Endothelial cell of umbilical vein (primary cell): ENCODE results near the gene FNDC8. TPM values are rescaled to one million over a fixed set of nuclear protein-coding genes. Genes with fewer than 3 reads are reported as not detected.

Experiments
- BruUV-seq: library from RNA; stranded (reverse); fragments of 400-500 nt; replicated peaks from 2 replicates; lab custom pipeline; 2021; lab: Mats Ljungman, UMichigan
- CTCF ChIA-PET: fragments of 300-600, 350-600 bp; sonication (Branson Sonifier 250); formaldehyde crosslinking; loops from one replicate; lab custom pipeline; 2021; ENCODE audit warnings: antibody characterized with exemption, inconsistent platforms; lab: Charles Lee
- POLR2A ChIA-PET: fragments of 300-600, 350-600 bp; sonication (Branson Sonifier 250); formaldehyde crosslinking; loops from one replicate; lab custom pipeline; 2021; ENCODE audit warnings: antibody characterized with exemption, inconsistent platforms; lab: Charles Lee
- DNase-seq: peaks from one replicate; pipeline ENCODE4 v3.0.0-alpha.2; 2011; ENCODE audit warnings: low read depth, low spot score
- FAIRE-seq: peaks from 2 replicates; lab custom pipeline; 2011; peaks lifted over from hg19 to GRCh38; lab: Jason Lieb, UNC
- H2AFZ ChIP-seq: 2 replicates; pipeline ENCODE4 v1.6.0; 2012; ENCODE audit warnings: low read depth, low read length, control low read depth, inconsistent platforms
- H3K27ac ChIP-seq: 2 replicates; pipeline ENCODE4 v1.5.1; 2011; ENCODE audit warnings: low read depth, mild to moderate bottlenecking, control low read depth, low read length, moderate library complexity; ENCODE audit not compliant: insufficient read depth
- H3K27me3 ChIP-seq, 2 experiments: 2 replicates each; pipeline versions ENCODE4 v1.6.0 to v1.6.1; 2011; ENCODE audit warnings: low read length in 2 of 2, mixed read lengths in 1 of 2; ENCODE audit not compliant: control insufficient read depth in 2 of 2, insufficient read depth in 2 of 2
- H3K36me3 ChIP-seq, 2 experiments: 2 replicates in 1 of 2; 3 replicates in 1 of 2; pipeline ENCODE4 v1.5.1; 2011; ENCODE audit warnings: low read length in 2 of 2, mild to moderate bottlenecking in 1 of 2, moderate library complexity in 1 of 2; ENCODE audit not compliant: control insufficient read depth in 2 of 2, insufficient read depth in 2 of 2; ENCODE audit errors: extremely low read depth in 1 of 2
- H3K4me1 ChIP-seq: 3 replicates; pipeline ENCODE4 v1.5.1; 2011; ENCODE audit warnings: mild to moderate bottlenecking, low read length; ENCODE audit not compliant: control insufficient read depth, insufficient read depth; ENCODE audit errors: extremely low read depth
- H3K4me2 ChIP-seq: 2 replicates; pipeline ENCODE4 v1.6.1; 2011; ENCODE audit warnings: low read length, control low read depth, mixed read lengths; ENCODE audit not compliant: insufficient read depth
- H3K4me3 ChIP-seq, 3 experiments: fragments of 200-600 bp in 1 of 3; sonication (generic), shearing (Covaris generic) in 1 of 3; replicated peaks in 1 of 3; 2 replicates each; pipeline ENCODE4 v1.5.1; 2011 to 2016; ENCODE audit warnings: control low read depth in 3 of 3, low read length in 3 of 3, mild to moderate bottlenecking in 2 of 3, inconsistent platforms in 1 of 3, low read depth in 1 of 3, moderate library complexity in 1 of 3; ENCODE audit not compliant: insufficient read depth in 1 of 3
- H3K79me2 ChIP-seq: 2 replicates; pipeline ENCODE4 v1.6.0; 2012; ENCODE audit warnings: low read length, inconsistent platforms; ENCODE audit not compliant: control insufficient read depth, insufficient read depth
- H3K9ac ChIP-seq: replicated peaks from 2 replicates; pipeline ENCODE3; 2011; ENCODE audit warnings: low read length, control low read depth; ENCODE audit not compliant: insufficient read depth; ENCODE audit errors: extremely low read depth
- H3K9me1 ChIP-seq: replicated peaks from 3 replicates; pipeline ENCODE4 v1.6.0; 2011; ENCODE audit warnings: mild to moderate bottlenecking, low read length; ENCODE audit not compliant: control insufficient read depth, insufficient read depth; ENCODE audit errors: extremely low read depth
- H3K9me3 ChIP-seq: replicated peaks from 2 replicates; pipeline ENCODE4 v1.5.1; 2012; ENCODE audit warnings: low read length, inconsistent platforms; ENCODE audit not compliant: control insufficient read depth, insufficient read depth
- H4K20me1 ChIP-seq: replicated peaks from 2 replicates; pipeline ENCODE3; 2011; ENCODE audit warnings: mild to moderate bottlenecking, low read length; ENCODE audit not compliant: control insufficient read depth, insufficient read depth; ENCODE audit errors: extremely low read depth
- CTCF ChIP-seq, 2 donors: IDR thresholded peaks; 1 replicate in 1 of 2; 2 replicates in 1 of 2; pipeline ENCODE4 v1.5.1; 2011; ENCODE audit warnings: low read length in 2 of 2, mild to moderate bottlenecking in 2 of 2, moderate library complexity in 2 of 2, control low read depth in 1 of 2, inconsistent platforms in 1 of 2, low read depth in 1 of 2; ENCODE audit not compliant: insufficient read depth in 1 of 2; ENCODE audit errors: extremely low read depth in 1 of 2
- EZH2 ChIP-seq: IDR thresholded peaks from 2 replicates; pipeline ENCODE4 v1.6.1; 2012; ENCODE audit warnings: borderline replicate concordance, low read depth, mild to moderate bottlenecking, moderate library complexity, low read length, inconsistent platforms; ENCODE audit not compliant: severe bottlenecking
- FOS ChIP-seq: IDR thresholded peaks from 2 replicates; pipeline ENCODE4 v1.6.1; 2011; ENCODE audit warnings: mild to moderate bottlenecking, low read length, moderate library complexity, borderline replicate concordance; ENCODE audit not compliant: insufficient read depth
- GATA2 ChIP-seq: IDR thresholded peaks from 2 replicates; pipeline ENCODE4 v1.7.0; 2011; ENCODE audit warnings: low read depth, mild to moderate bottlenecking, moderate library complexity, mixed read lengths, low read length; ENCODE audit not compliant: insufficient read length, insufficient read depth
- JUN ChIP-seq: IDR thresholded peaks from 2 replicates; pipeline ENCODE4 v1.6.1; 2011; ENCODE audit warnings: borderline replicate concordance, low read depth; ENCODE audit not compliant: insufficient read length, insufficient read depth
- MAX ChIP-seq: IDR thresholded peaks from 2 replicates; pipeline ENCODE4 v1.6.1; 2011; ENCODE audit not compliant: insufficient read depth, insufficient read length
- MYC ChIP-seq: IDR thresholded peaks from one replicate; pipeline ENCODE4 v1.6.1; 2011; ENCODE audit warnings: mild to moderate bottlenecking, low read depth, low read length
- POLR2A ChIP-seq: IDR thresholded peaks from 2 replicates; pipeline ENCODE4 v1.6.1; 2012; ENCODE audit warnings: low read depth, mild to moderate bottlenecking, control low read depth, low read length
- POLR2AphosphoS5 ChIP-seq: IDR thresholded peaks from 2 replicates; pipeline ENCODE4 v1.6.1; 2012; ENCODE audit warnings: low read depth, mild to moderate bottlenecking, control low read depth, low read length, moderate library complexity; ENCODE audit not compliant: insufficient read depth
- dilution Hi-C: fragments of 300-500 bp; cut with MboI; formaldehyde crosslinking; loops from one replicate; pipeline ENCODE4 v1.15.0; 2019; ENCODE audit warnings: low sequenced_read_pairs; ENCODE audit not compliant: extremely low pct_ligation_motif_present
- intact Hi-C: fragments of 100-400 bp; cut with micrococcal nuclease; formaldehyde crosslinking; loops from one replicate; pipeline ENCODE4 v1.10.0; 2022
- polyA plus RNA-seq, 4 experiments: library from polyadenylated mRNA; depleted of rRNA in 3 of 4; stranded (reverse) in 3 of 4; unstranded in 1 of 4; fragments of >200 nt; gene quantifications; 2 replicates each; pipeline versions ENCODE4 v1.2.1 to v1.2.3, GENCODE V29; 2011 to 2012; ENCODE audit warnings: missing spikeins in 1 of 4
- total RNA-seq: library from RNA; stranded (reverse); gene quantifications from 2 replicates; pipeline ENCODE4 v1.2.3, GENCODE V29; 2021

The FNDC8 gene
- total and polyA plus RNA-seq, 2 donors (not counting 3 experiments of a cell fraction or from before 2014, with no cell fraction given): not detected

GRCh38 chr17:35099908-35100307 is 21.5 kb upstream of the FNDC8 start:
- DNase-seq (no peak), FAIRE-seq (no peak)
- H3K9me1 ChIP-seq: no peaks in the 10 kb centered on the region
- H3K4me1 ChIP-seq: no peaks in the 10 kb centered on the region
- H3K9me3 ChIP-seq: no peaks in the 10 kb centered on the region
- no peaks in the 10 kb centered on the region for H4K20me1 ChIP-seq
- H3K4me2 ChIP-seq: no peak overlapping the region
- no peak overlapping the region for H3K9ac ChIP-seq
- CTCF ChIA-PET: interaction anchor here (1.0 kb wide), 1 partner anchor 10 kb away, joined by 3 read pairs; no protein-coding TSS in a partner anchor
- no TSS peak for BruUV-seq
- POLR2A ChIA-PET: no interaction called here
- no peaks in the 10 kb centered on the region for H3K79me2 ChIP-seq
- H3K27me3 ChIP-seq: no peaks in the 10 kb centered on the region
- TF ChIP-seq MYC (no peak), EZH2 (no peak), CTCF (IDR thresholded peaks at IDR 0.05; ENCODE audit: extremely low read depth in 1 of 2, insufficient read depth in 1 of 2, low read depth in 1 of 2, low read length in 2 of 2) (no peak), MAX (no peak), JUN (no peak), FOS (no peak), POLR2A (no peak), GATA2 (no peak), POLR2AphosphoS5 (no peak)
- intact Hi-C loops: no loop called here
- peaks cover 0 to 9% of the 10 kb centered on the region in 2 experiments for H3K36me3 ChIP-seq
- no peak overlapping the region for H3K27ac ChIP-seq
- H3K4me3 ChIP-seq: no peak overlapping the region
- no peak overlapping the region for H2AFZ ChIP-seq
- dilution Hi-C loops: loop anchor here (25.0 kb wide), 1 partner anchor 113 kb away; the partner anchor contains the start of gene LIG3
